ENCODE data around the gene MUSTN1.

GRCh38 chr3:52798376-52798977 is 36.3 kb downstream of the MUSTN1 start:
- TF ChIP-seq RAD21 (IDR thresholded peaks at IDR 0.05) (no peak), ATF3 (IDR thresholded peaks at IDR 0.05) (no peak)
- TF ChIP-seq, protein P1, sequence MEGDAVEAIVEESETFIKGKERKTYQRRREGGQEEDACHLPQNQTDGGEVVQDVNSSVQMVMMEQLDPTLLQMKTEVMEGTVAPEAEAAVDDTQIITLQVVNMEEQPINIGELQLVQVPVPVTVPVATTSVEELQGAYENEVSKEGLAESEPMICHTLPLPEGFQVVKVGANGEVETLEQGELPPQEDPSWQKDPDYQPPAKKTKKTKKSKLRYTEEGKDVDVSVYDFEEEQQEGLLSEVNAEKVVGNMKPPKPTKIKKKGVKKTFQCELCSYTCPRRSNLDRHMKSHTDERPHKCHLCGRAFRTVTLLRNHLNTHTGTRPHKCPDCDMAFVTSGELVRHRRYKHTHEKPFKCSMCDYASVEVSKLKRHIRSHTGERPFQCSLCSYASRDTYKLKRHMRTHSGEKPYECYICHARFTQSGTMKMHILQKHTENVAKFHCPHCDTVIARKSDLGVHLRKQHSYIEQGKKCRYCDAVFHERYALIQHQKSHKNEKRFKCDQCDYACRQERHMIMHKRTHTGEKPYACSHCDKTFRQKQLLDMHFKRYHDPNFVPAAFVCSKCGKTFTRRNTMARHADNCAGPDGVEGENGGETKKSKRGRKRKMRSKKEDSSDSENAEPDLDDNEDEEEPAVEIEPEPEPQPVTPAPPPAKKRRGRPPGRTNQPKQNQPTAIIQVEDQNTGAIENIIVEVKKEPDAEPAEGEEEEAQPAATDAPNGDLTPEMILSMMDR (IDR thresholded peaks at IDR 0.05; ENCODE audit: low read depth, low read length, missing input control): no peak
- TF ChIP-seq, protein P2, sequence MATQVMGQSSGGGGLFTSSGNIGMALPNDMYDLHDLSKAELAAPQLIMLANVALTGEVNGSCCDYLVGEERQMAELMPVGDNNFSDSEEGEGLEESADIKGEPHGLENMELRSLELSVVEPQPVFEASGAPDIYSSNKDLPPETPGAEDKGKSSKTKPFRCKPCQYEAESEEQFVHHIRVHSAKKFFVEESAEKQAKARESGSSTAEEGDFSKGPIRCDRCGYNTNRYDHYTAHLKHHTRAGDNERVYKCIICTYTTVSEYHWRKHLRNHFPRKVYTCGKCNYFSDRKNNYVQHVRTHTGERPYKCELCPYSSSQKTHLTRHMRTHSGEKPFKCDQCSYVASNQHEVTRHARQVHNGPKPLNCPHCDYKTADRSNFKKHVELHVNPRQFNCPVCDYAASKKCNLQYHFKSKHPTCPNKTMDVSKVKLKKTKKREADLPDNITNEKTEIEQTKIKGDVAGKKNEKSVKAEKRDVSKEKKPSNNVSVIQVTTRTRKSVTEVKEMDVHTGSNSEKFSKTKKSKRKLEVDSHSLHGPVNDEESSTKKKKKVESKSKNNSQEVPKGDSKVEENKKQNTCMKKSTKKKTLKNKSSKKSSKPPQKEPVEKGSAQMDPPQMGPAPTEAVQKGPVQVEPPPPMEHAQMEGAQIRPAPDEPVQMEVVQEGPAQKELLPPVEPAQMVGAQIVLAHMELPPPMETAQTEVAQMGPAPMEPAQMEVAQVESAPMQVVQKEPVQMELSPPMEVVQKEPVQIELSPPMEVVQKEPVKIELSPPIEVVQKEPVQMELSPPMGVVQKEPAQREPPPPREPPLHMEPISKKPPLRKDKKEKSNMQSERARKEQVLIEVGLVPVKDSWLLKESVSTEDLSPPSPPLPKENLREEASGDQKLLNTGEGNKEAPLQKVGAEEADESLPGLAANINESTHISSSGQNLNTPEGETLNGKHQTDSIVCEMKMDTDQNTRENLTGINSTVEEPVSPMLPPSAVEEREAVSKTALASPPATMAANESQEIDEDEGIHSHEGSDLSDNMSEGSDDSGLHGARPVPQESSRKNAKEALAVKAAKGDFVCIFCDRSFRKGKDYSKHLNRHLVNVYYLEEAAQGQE (IDR thresholded peaks at IDR 0.05): no peak

All from liver (tissue), 3 donors.